Testis (tissue), 3 donors: ENCODE results near the gene ZDHHC24. TPM values are rescaled to one million over a fixed set of nuclear protein-coding genes. Genes with fewer than 3 reads are reported as not detected.

Experiments used
- DNase-seq: peaks from one replicate; pipeline ENCODE4 v3.0.0-alpha.2; 2019
- H3K27ac ChIP-seq, 2 donors: fragments of 200-600 bp; sonication (generic); one replicate each; pipeline ENCODE4 v1.5.1; 2019
- H3K27me3 ChIP-seq: fragments of 200-600 bp; sonication (generic); one replicate; pipeline ENCODE4 v1.5.1; 2019
- H3K36me3 ChIP-seq: fragments of 200-600 bp; sonication (generic); one replicate; pipeline ENCODE4 v1.5.1; 2017; ENCODE audit warnings: low read depth; ENCODE audit errors: missing control alignments
- H3K4me1 ChIP-seq: fragments of 200-600 bp; sonication (generic); one replicate; pipeline ENCODE4 v1.5.1; 2019
- H3K4me3 ChIP-seq, 2 donors: fragments of 200-600 bp; sonication (generic); one replicate each; pipeline ENCODE4 v1.5.1; 2017 to 2019
- H3K9me3 ChIP-seq: fragments of 200-600 bp; sonication (generic); one replicate; pipeline ENCODE4 v1.5.1; 2017
- CTCF ChIP-seq, 3 experiments: fragments of 450-650 bp in 2 of 3; fragments of 200-600 bp in 1 of 3; sonication (generic) in 1 of 3; IDR thresholded peaks; one replicate each; pipeline ENCODE4 v1.5.1; 2016 to 2019; ENCODE audit warnings: antibody characterized with exemption in 3 of 3, mild to moderate bottlenecking in 2 of 3, moderate library complexity in 1 of 3
- POLR2A ChIP-seq: fragments of 450-650 bp; IDR thresholded peaks from one replicate; pipeline ENCODE4 v1.6.1; 2017; ENCODE audit warnings: antibody characterized with exemption, mild to moderate bottlenecking, moderate library complexity
- WGBS, 2 donors: methylation state at CpG; one replicate each; pipeline ENCODE4 v1.1.5; 2018; 5-methylcytosine and 5-hydroxymethylcytosine counted together
- intact Hi-C: fragments of 100-400 bp; cut with DNase I; formaldehyde crosslinking; loops from one replicate; pipeline ENCODE4 v1.15.1; 2023; ENCODE audit warnings: low total_unique reads
- polyA plus RNA-seq: library from polyadenylated mRNA; stranded (reverse); fragments of 350-450 nt; fragmentation: Illumina TruSeq; extraction: RNeasy Lipid Tissue Mini Kit (QIAGEN cat#74804); gene quantifications from one replicate; pipeline ENCODE4 v1.2.3, GENCODE V29; 2014; ENCODE audit warnings: low read depth, low replicate concordance; ENCODE audit not compliant: insufficient read depth
- total RNA-seq, 2 donors: library from RNA; depleted of rRNA; stranded (reverse); fragments of >200 nt; gene quantifications; one replicate each; pipeline ENCODE4 v1.2.3, GENCODE V29; 2016

ZDHHC24 gene
- total and polyA plus RNA-seq, 3 donors from 2014 or later, result 9.2 to 23.3 (median 20.7) TPM

DNA sequence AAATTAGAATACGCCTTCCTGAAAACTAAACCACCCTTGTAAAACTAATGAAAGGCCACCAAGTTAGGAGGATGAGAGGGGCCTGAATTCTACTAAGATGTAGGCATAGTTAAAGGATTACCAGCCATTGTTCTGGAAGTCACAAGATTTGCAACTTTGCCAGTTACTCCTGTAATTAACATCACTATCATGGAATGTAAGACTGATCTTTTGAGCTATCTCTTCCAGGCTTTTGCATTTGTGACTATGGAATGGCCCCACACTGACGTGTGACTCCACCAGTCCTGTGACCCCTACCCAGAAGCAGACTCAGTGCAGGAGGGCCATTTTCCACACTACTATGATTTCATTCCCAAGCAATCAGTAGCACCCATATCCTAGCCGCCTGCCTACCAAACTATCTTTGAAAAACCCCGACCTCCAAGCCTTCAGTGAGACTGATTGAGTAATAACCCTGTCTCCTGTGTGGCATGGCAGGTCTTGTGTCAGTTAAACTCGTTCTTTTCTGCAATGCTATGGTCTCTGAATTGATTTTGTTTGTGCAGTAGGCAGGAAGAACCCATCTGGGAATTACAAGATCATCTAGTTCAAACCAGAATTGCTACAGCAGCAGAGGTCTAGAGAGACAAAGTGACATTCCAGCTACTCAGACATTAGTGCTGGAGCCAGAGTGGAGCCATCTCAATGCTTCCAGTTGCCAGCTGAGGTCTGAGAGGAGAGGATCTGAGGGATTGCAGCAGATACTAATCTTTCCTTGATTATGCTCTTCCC lies 24.4 kb upstream of the ZDHHC24 start:
- no peaks in the 10 kb centered on the region for H3K4me1 ChIP-seq
- intact Hi-C loops, result no loop called here

DNA sequence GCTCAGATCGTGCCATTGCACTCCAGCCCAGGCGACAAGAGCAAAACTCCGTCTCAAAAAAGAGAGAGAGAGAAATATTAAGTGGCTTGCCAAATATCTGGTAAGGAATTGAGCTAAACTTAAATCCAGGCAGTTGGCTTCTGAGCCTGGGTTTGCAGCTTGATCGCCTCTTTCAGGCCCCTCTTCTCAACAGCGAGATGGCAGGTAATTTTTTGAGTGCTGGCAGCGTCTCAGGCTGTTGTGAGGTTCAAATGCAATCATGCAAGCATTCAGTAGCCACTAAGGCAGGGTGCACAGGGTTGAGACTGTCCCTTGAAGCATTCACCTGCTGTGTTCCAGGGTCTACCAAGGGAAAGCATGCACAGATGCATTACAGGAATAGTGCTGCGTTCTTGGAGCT lies 23.2 kb upstream of the ZDHHC24 start:
- Histone ChIP-seq H3K4me1 (no peaks in the 10 kb centered on the region), H3K36me3 (no peaks in the 10 kb centered on the region), H3K27me3 (no peaks in the 10 kb centered on the region), H3K4me3 (no peak overlapping the region), H3K9me3 (no peaks in the 10 kb centered on the region), H3K27ac (no peak overlapping the region)
- intact Hi-C loops, result no loop called here
- WGBS, 2 donors, result 52 to 65% methylated on average over 7 of the region's 7 CpGs
- TF ChIP-seq CTCF (IDR thresholded peaks at IDR 0.05) (no peak), POLR2A (no peak)
- DNase-seq, result no peak

More for the DNA sequence above, 24.4 kb upstream of the ZDHHC24 start:
- Histone ChIP-seq H3K27me3 (no peaks in the 10 kb centered on the region), H3K36me3 (no peaks in the 10 kb centered on the region), H3K9me3 (no peaks in the 10 kb centered on the region), H3K4me3 (no peak overlapping the region), H3K27ac (no peak overlapping the region)
- no peak for TF ChIP-seq CTCF (IDR thresholded peaks at IDR 0.05)
- no peak for TF ChIP-seq POLR2A
- WGBS, 2 donors, result 63 to 75% methylated on average over 5 of the region's 5 CpGs
- no peak for DNase-seq

DNA sequence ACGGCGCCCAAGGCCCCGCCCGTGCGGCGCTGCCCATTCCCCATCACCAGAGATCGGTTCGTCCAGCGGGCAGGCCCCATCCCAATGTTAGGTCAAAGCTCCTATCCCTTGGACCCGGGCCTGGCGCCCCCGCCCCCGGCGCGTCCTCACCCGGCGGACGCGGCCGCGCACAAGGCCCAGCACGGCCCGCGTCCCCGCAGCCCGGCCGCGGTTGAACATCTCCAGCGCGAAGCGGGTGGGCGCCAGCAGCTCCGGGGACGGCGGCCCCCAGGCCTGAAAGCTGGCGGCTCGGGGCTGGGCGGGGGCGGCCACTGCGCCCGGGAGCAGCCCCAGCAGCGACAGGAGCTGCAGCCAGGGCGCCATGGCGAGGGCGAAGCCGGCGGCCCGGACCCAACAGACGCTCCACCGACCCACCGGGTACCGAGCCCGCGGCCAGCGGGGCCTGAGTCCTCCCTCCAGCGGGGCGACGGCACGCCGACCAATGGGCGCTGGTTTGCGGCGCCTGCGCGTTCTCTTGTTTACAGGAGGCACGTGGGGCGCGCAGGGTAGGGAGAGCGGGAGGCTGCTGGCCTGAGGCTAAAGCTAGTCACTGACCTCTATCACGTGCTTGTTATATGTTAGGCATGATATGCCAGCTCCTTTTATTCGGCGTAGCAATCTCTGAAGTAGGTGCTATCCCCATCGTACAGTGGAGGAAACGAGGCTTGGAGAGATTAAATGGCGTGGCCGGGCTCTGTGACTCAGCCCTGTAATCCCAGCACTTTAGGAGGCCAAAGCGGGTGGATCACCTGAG lies 22.5 kb upstream of the ZDHHC24 start, which contains the start of gene CTSF:
Gene CTSF, minus strand, starts transcription at position 483 of the 793 bp plus-strand sequence. Its CDS starts 120 bp downstream, at position 363.
- intact Hi-C loops, result no loop called here
- H3K4me3 ChIP-seq, result peak within 1 kb of the TSS; percentile 60 to 66
- H3K4me1 ChIP-seq, result no peaks in the 10 kb centered on the region
- H3K27ac ChIP-seq, result peak within 1 kb of the TSS in 1 of 2 donors; percentile 61
- TF ChIP-seq CTCF (IDR thresholded peaks at IDR 0.05), result no peak
- no peak for TF ChIP-seq POLR2A
- H3K27me3 ChIP-seq, result no peaks in the 10 kb centered on the region
- WGBS, 2 donors, result 4 to 9% methylated on average over 12 to 50 of the region's 77 CpGs
- H3K36me3 ChIP-seq, result no peaks in the 10 kb centered on the region
- DNase-seq, result peak; percentile 94
- no peaks in the 10 kb centered on the region for H3K9me3 ChIP-seq

DNA sequence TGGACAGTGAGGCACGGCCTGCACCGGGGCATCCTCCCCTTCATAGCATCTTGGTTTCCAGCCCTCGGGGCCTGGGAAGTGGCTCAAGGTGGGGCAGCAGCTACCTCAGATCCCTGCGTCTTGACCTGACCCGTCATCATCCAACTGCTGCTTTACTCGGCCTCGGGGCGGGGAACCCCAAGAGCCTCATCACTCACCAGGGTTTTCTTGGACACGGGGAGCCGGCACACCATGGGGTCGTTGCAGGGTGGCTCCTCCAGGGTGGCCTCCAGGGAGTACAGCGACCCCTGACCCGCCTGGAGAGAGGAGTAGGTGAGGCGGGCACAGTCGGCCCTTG lies 21.9 kb upstream of the ZDHHC24 start:
- Histone ChIP-seq H3K27me3 (no peaks in the 10 kb centered on the region), H3K4me3 (peak overlapping the region; percentile 60 to 66), H3K9me3 (no peaks in the 10 kb centered on the region), H3K27ac (peak overlapping the region in 1 of 2 donors; percentile 61), H3K36me3 (no peaks in the 10 kb centered on the region), H3K4me1 (no peaks in the 10 kb centered on the region)
- no peak for TF ChIP-seq POLR2A
- WGBS, 2 donors, result 25 to 80% methylated on average over 3 to 15 of the region's 15 CpGs
- intact Hi-C loops, result no loop called here
- DNase-seq, result no peak

DNA sequence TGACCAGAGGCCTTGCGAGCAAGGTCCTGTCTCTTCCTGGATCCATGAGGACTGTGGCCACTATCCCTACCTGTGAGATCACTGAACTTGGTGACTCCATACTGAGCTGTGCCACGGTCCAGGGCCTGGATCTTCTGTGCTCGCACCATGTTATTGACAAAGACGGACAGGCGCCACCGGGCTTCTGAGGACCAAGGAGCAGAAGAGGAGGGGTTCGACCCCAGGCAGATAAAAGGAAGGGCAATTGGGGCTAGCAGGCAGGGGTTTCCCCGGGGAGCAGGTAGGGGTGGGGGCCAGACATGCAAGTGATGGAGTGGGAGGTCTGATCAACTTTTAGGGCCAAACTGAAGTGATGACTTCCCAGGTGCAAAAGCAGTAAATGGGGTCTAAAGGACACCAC lies 20.4 kb upstream of the ZDHHC24 start:
- Histone ChIP-seq H3K36me3 (no peaks in the 10 kb centered on the region), H3K27me3 (no peaks in the 10 kb centered on the region), H3K9me3 (no peaks in the 10 kb centered on the region), H3K27ac (no peak overlapping the region), H3K4me3 (no peak overlapping the region), H3K4me1 (no peaks in the 10 kb centered on the region)
- intact Hi-C loops, result no loop called here
- 95 to 98% methylated on average over 8 of the region's 8 CpGs for WGBS, 2 donors
- no peak for DNase-seq
- TF ChIP-seq CTCF (IDR thresholded peaks at IDR 0.05), result no peak
- TF ChIP-seq POLR2A, result no peak
